Measurements from ENCODE around the gene NCAPH2. TPM values are rescaled to one million over a fixed set of nuclear protein-coding genes. Genes with fewer than 3 reads are reported as not detected.

NCAPH2 gene
- total and polyA plus RNA-seq, 2 of the 8 experiments (the other 6 are each of a cell fraction or from before 2014, with no cell fraction given) = 62.2 to 81.6 TPM

DNA sequence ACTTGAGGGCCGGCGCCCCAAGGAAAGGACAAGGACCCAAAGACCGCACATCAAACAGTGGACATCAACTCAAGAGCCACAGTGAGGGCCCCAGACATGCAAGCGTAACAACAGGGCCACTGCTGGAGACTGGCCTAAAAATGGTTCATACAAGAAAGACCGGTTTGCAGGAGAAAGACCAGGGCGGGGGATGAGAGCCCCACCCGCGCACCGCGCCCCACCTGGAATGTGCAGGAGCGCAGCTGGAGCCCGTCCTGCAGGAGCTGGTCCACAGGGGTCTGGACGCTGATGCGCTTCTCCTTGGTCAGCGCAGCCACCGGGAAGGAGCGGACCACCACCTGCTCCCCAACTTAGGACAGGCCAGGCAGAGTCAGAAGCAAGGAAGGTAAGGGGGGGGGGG is 47.1 kb upstream of the NCAPH2 start:
- no peak overlapping the region for H3K9ac ChIP-seq (replicated peaks in 1 of 4; ENCODE audit: extremely low read depth in 1 of 4, low read depth in 3 of 4, low read length in 3 of 4)
- FAIRE-seq (no peak), DNase-seq (ENCODE audit: low read depth in 1 of 2, low spot score in 2 of 2) (no peak)
- no peak overlapping the region for H4K91ac ChIP-seq (replicated peaks; ENCODE audit: insufficient read length, low read length)
- no peak overlapping the region for H3K23ac ChIP-seq (ENCODE audit: insufficient read length)
- no peaks in the 10 kb centered on the region for H3K9me3 ChIP-seq (ENCODE audit: insufficient read depth in 2 of 2, low read depth in 1 of 2, low read length in 1 of 2)
- H4K20me1 ChIP-seq (replicated peaks in 1 of 2; ENCODE audit: control insufficient read depth in 1 of 2, insufficient read depth in 2 of 2, low read length in 2 of 2) = peaks cover 15 to 23% of the 10 kb centered on the region in 2 experiments
- H4K8ac ChIP-seq (ENCODE audit: extremely low read depth, insufficient read depth, low read length) = no peak overlapping the region
- ChIA-PET POLR2A (ENCODE audit: partially characterized antibody) (interaction anchor here (1.0 to 1.2 kb wide), 2 partner anchors 12 to 13 kb away, joined by 3 read pairs; no protein-coding TSS in a partner anchor), CTCF (ENCODE audit: partially characterized antibody) (interaction anchor here (0.6 to 1.2 kb wide), 4 partner anchors 9 to 103 kb away, joined by 3 to 6 read pairs (median 3); no protein-coding TSS in a partner anchor)
- H3K79me1 ChIP-seq (ENCODE audit: low read depth, low read length) = no peaks in the 10 kb centered on the region
- H3K18ac ChIP-seq (ENCODE audit: extremely low read depth, low read length) = no peak overlapping the region
- H2BK5ac ChIP-seq (ENCODE audit: low read depth, low read length) = no peak overlapping the region
- no peak overlapping the region for H2AFZ ChIP-seq (ENCODE audit: low read length)
- no peaks in the 10 kb centered on the region for H3K4me1 ChIP-seq (replicated peaks in 1 of 4; ENCODE audit: control insufficient read depth in 3 of 4, insufficient read depth in 4 of 4, low read length in 3 of 4)
- H3K14ac ChIP-seq (ENCODE audit: insufficient read length) = no peak overlapping the region
- peaks cover 20 to 78% (median 42%) of the 10 kb centered on the region in 4 experiments for H3K36me3 ChIP-seq (ENCODE audit: control insufficient read depth in 2 of 4, insufficient read depth in 4 of 4, low read length in 3 of 4)
- no peak overlapping the region for H2BK120ac ChIP-seq (replicated peaks; ENCODE audit: low read depth, low read length)
- no peak overlapping the region for H2BK12ac ChIP-seq (ENCODE audit: low read depth, low read length)
- H4K5ac ChIP-seq (ENCODE audit: insufficient read length, low read depth, low read length) = no peak overlapping the region
- no peak overlapping the region for H2AK5ac ChIP-seq (ENCODE audit: low read depth, low read length)
- no peaks in the 10 kb centered on the region; the same call in 1 of the 2 replicates for H3K23me2 ChIP-seq (ENCODE audit: low read depth, low read length)
- 96% methylated on average over 16 of the region's 17 CpGs; no CpG with 5 or more reads in 1 of the 2 experiments for WGBS, 2 experiments (ENCODE audit: extremely low coverage in 1 of 2, insufficient coverage in 1 of 2, insufficient read length in 1 of 2, insufficient replicate concordance in 2 of 2, low coverage in 1 of 2, low lambda C conversion rate in 2 of 2, missing lambda C conversion rate in 1 of 2)
- no peak overlapping the region for H2BK20ac ChIP-seq (ENCODE audit: low read length)
- no peak overlapping the region for H3K27ac ChIP-seq (ENCODE audit: low read depth, low read length)
- H3K4me2 ChIP-seq (ENCODE audit: insufficient read depth in 1 of 2, low read depth in 2 of 2, low read length in 2 of 2) = no peak overlapping the region
- no peak overlapping the region for H2BK15ac ChIP-seq (ENCODE audit: low read length)
- no peak overlapping the region for H3K4ac ChIP-seq (replicated peaks; ENCODE audit: insufficient read length, low read depth, low read length)
- H3K56ac ChIP-seq (replicated peaks; ENCODE audit: insufficient read length, low read depth, low read length) = no peak overlapping the region
- H3K27me3 ChIP-seq (replicated peaks in 1 of 4; ENCODE audit: control insufficient read depth in 3 of 4, extremely low read depth in 1 of 4, insufficient read depth in 3 of 4, low read length in 3 of 4) = no peaks in the 10 kb centered on the region; a peak in 1 of 7 replicates
- no peak overlapping the region for H3K4me3 ChIP-seq (ENCODE audit: extremely low read depth in 1 of 4, insufficient read depth in 2 of 4, low read depth in 3 of 4, low read length in 4 of 4)
- no peaks in the 10 kb centered on the region for H3K79me2 ChIP-seq (ENCODE audit: control insufficient read depth in 1 of 2, insufficient read depth in 2 of 2, low read length in 2 of 2)
- no peak for TF ChIP-seq EP300 (IDR thresholded peaks at IDR 0.05; ENCODE audit: borderline replicate concordance in 1 of 2, low read depth in 2 of 2, low read length in 2 of 2)
- no peak for TF ChIP-seq POLR2A (IDR thresholded peaks at IDR 0.05; ENCODE audit: control extremely low read depth in 1 of 2, low read depth in 2 of 2, low read length in 2 of 2)
- TF ChIP-seq TBP (IDR thresholded peaks at IDR 0.05; ENCODE audit: low read depth, low read length) = no peak
- no peak for TF ChIP-seq CTBP2 (IDR thresholded peaks at IDR 0.05; ENCODE audit: borderline replicate concordance, insufficient read depth, insufficient read length, low read length)
- TF ChIP-seq RAD21 (IDR thresholded peaks at IDR 0.05 in 1 of 2, conservative IDR thresholded peaks at IDR 0.05 in 1 of 2; ENCODE audit: low read depth in 2 of 2, low read length in 2 of 2) = no peak
- no peak for TF ChIP-seq KDM4A (IDR thresholded peaks at IDR 0.05; ENCODE audit: low read depth, low read length, severe bottlenecking)
- TF ChIP-seq RXRA (IDR thresholded peaks at IDR 0.05; ENCODE audit: insufficient read depth, low read depth, low read length) = no peak
- TF ChIP-seq HDAC2 (IDR thresholded peaks at IDR 0.05; ENCODE audit: borderline replicate concordance in 1 of 2, low read depth in 2 of 2, low read length in 2 of 2) = no peak
- no peak for TF ChIP-seq ASH2L (IDR thresholded peaks at IDR 0.05; ENCODE audit: low read length)
- no peak for TF ChIP-seq CBX5 (IDR thresholded peaks at IDR 0.05; ENCODE audit: low read depth, low read length)
- TF ChIP-seq SP2 (IDR thresholded peaks at IDR 0.05; ENCODE audit: low read length) = no peak
- TF ChIP-seq JUND (IDR thresholded peaks at IDR 0.05; ENCODE audit: low read length) = no peak
- no peak for TF ChIP-seq E2F6 (IDR thresholded peaks at IDR 0.05)

All from H1 (cell line).